Neural progenitor cell (in vitro differentiated cells): ENCODE data around the gene IBA57. TPM values are rescaled to one million over a fixed set of nuclear protein-coding genes. Genes with fewer than 3 reads are reported as not detected.
"Not testable (repeated sequence)": the region's sequence is repeated elsewhere in the genome, so short reads cannot be mapped to it uniquely, and the experiment has no call there.

ENCODE experiments used
- DNase-seq: peaks from one replicate; pipeline ENCODE4 v3.0.0-alpha.2; 2016; ENCODE audit warnings: low spot score
- H2AFZ ChIP-seq: fragments of 200-600 bp; sonication (generic); replicated peaks from 2 replicates; pipeline ENCODE4 v1.6.1; 2016; ENCODE audit warnings: antibody characterized with exemption
- H3F3A ChIP-seq: fragments of 200-600 bp; sonication (generic); 2 replicates; pipeline ENCODE4 v1.6.1; 2016; ENCODE audit warnings: antibody characterized with exemption, low read depth
- H3K27ac ChIP-seq: fragments of 200-600 bp; sonication (generic); 2 replicates; pipeline ENCODE4 v1.5.1; 2016; ENCODE audit warnings: mild to moderate bottlenecking
- H3K27me3 ChIP-seq: fragments of 200-600 bp; sonication (generic); 2 replicates; pipeline ENCODE4 v1.6.1; 2016; ENCODE audit warnings: mild to moderate bottlenecking, moderate library complexity
- H3K36me3 ChIP-seq: fragments of 200-600 bp; sonication (generic); 2 replicates; pipeline ENCODE4 v1.5.1; 2016
- H3K4me1 ChIP-seq: fragments of 200-600 bp; sonication (generic); 2 replicates; pipeline ENCODE4 v1.6.1; 2016; ENCODE audit warnings: mixed run types
- H3K4me2 ChIP-seq: fragments of 200-600 bp; sonication (generic); 2 replicates; pipeline ENCODE4 v1.6.1; 2016
- H3K4me3 ChIP-seq: fragments of 200-600 bp; sonication (generic); 2 replicates; pipeline ENCODE4 v1.5.1; 2016
- H3K79me2 ChIP-seq: fragments of 200-600 bp; sonication (generic); 2 replicates; pipeline ENCODE4 v1.6.1; 2016; ENCODE audit warnings: low read depth
- H3K9ac ChIP-seq: fragments of 200-600 bp; sonication (generic); 2 replicates; pipeline ENCODE4 v1.6.1; 2016
- H3K9me3 ChIP-seq: fragments of 200-600 bp; sonication (generic); 2 replicates; pipeline ENCODE4 v1.5.1; 2016; ENCODE audit warnings: low read depth
- H4K20me1 ChIP-seq: fragments of 200-600 bp; sonication (generic); 2 replicates; pipeline ENCODE4 v1.6.1; 2016; ENCODE audit warnings: low read depth
- H3K27ac Mint-ChIP-seq: 3 replicates; pipeline ENCODE4 v1.8.0; 2021; ENCODE audit warnings: mixed read lengths
- H3K27me3 Mint-ChIP-seq: 2 replicates; pipeline ENCODE4 v1.8.0; 2022; ENCODE audit warnings: low read depth, mild to moderate bottlenecking, inconsistent platforms, moderate library complexity, mixed read lengths; ENCODE audit not compliant: insufficient read depth
- H3K36me3 Mint-ChIP-seq: 3 replicates; pipeline ENCODE4 v1.8.0; 2021; ENCODE audit warnings: mixed read lengths
- H3K4me1 Mint-ChIP-seq: 3 replicates; pipeline ENCODE4 v1.8.0; 2021; ENCODE audit warnings: mixed read lengths
- H3K4me3 Mint-ChIP-seq: 3 replicates; pipeline ENCODE4 v1.8.0; 2021; ENCODE audit warnings: mild to moderate bottlenecking, moderate library complexity, mixed read lengths
- H3K9me3 Mint-ChIP-seq: 3 replicates; pipeline ENCODE4 v1.8.0; 2020; ENCODE audit warnings: mixed read lengths
- EZH2 ChIP-seq: fragments of 200-600 bp; sonication (generic); IDR thresholded peaks from 2 replicates; pipeline ENCODE4 v1.6.1; 2017; ENCODE audit warnings: antibody characterized with exemption, mild to moderate bottlenecking, moderate library complexity
- EZH2phosphoT487 ChIP-seq: fragments of 200-600 bp; sonication (generic); IDR thresholded peaks from 2 replicates; pipeline ENCODE4 v1.6.1; 2017; ENCODE audit warnings: antibody characterized with exemption
- total RNA-seq: library from RNA; depleted of rRNA; stranded (reverse); fragments of >200 nt; gene quantifications from 2 replicates; pipeline ENCODE4 v1.2.3, GENCODE V29; 2015; ENCODE audit warnings: low replicate concordance
- TF ChIP-seq, protein P1 (sequence below): fragments of 200-600 bp; sonication (generic); IDR thresholded peaks from 2 replicates; pipeline ENCODE4 v1.5.1; 2017; ENCODE audit warnings: antibody characterized with exemption, mild to moderate bottlenecking

The IBA57 gene
- total RNA-seq, 1 donor from 2014 or later, result 2.2 TPM

DNA sequence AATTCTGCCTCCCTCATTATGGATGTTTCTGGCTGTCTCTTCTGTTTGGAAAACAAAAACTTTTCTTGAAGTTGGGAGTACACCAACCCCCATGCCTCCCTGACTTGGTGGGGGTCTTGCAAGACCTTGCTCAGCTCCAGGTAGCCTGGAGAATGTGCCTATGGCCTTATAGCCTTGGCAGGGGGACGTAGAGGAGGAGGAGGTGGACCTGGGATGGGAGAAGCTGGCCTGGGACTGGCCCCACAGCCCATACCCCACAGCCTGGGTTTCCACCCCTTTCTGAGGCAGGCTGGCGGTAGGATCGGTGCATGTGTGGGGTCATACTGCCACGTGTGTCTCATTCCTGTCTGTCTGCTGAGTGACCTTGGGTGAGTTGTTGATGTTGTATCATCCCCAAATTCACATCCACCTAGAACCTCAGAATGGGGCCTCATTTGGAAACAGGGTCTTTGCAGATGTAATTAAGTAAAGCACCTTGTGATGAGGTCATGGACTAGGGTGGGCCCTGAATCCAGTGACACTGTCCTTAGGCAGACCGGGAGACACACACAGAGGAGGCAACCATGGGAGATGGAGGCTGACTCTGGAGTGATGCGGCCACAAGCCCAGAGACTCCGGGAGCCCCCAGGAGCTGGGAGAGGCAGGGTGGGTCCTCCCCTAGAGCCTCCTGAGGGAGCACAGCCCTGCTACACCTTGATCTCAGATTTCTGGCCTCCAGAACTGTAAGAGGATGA is 60.7 kb downstream of the IBA57 start:
- peaks cover 5% of the 10 kb centered on the region for H3K4me1 Mint-ChIP-seq
- Histone ChIP-seq H3K4me2 (no peak overlapping the region), H3K4me1 (no peaks in the 10 kb centered on the region), H3K9ac (no peak overlapping the region), H3K9me3 (no peaks in the 10 kb centered on the region), H4K20me1 (no peaks in the 10 kb centered on the region), H3K27me3 (no peaks in the 10 kb centered on the region), H3K27ac (no peak overlapping the region), H2AFZ (no peak overlapping the region), H3K79me2 (no peaks in the 10 kb centered on the region), H3K36me3 (no peaks in the 10 kb centered on the region), H3F3A (no peaks in the 10 kb centered on the region), H3K4me3 (no peak overlapping the region)
- peaks cover 2% of the 10 kb centered on the region for H3K27me3 Mint-ChIP-seq
- DNase-seq, result no peak
- TF ChIP-seq EZH2phosphoT487, result no peak
- no peak overlapping the region for H3K27ac Mint-ChIP-seq
- no peaks in the 10 kb centered on the region for H3K9me3 Mint-ChIP-seq
- H3K36me3 Mint-ChIP-seq, result peaks cover 39% of the 10 kb centered on the region
- H3K4me3 Mint-ChIP-seq, result no peak overlapping the region

DNA sequence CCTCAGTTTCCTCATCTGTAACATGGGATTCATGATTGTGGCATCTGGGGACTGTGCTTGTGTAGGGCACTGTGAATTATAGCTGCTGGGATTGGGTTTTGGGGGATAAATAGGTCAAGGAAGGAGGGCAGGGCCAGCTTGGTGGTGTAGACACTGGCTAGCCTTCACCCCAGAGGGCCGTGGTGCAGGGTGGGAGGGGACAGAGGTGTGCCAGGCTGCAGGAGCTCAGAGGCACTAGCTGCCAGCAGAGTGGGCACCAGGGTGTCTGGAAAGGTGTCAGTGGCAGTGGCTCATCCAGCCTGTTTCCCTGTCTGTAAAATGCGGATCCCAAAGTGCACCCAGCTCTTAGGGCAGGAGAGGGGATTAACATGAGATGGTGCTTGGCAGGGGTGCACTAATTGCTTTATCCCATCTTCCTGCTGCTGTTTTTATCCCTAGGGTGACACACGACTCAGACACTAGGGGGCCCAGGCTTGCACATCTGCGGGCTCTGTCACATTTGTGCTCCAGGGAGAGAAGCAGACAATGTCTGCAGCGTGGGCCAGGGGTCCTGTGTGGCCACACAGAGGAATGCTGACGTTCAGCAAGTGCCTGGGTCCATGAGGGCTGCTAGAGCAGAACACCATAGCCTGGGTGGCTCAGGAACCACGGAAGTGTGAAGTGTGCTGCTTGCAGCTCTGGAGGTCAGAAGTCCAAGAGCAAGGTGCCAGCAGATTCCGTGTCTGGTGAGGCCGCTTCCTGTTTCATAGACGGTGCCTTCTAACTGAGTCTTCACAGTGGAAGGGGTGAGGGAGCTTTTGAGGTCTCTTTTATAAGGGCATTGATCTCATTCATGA is 61.6 kb downstream of the IBA57 start:
- Histone ChIP-seq H3K9ac (no peak overlapping the region), H3K4me1 (no peaks in the 10 kb centered on the region), H3K4me3 (no peak overlapping the region), H4K20me1 (no peaks in the 10 kb centered on the region), H3F3A (no peaks in the 10 kb centered on the region), H3K9me3 (no peaks in the 10 kb centered on the region), H3K79me2 (no peaks in the 10 kb centered on the region), H2AFZ (no peak overlapping the region), H3K27me3 (no peaks in the 10 kb centered on the region), H3K36me3 (no peaks in the 10 kb centered on the region), H3K27ac (no peak overlapping the region), H3K4me2 (no peak overlapping the region)
- no peak for TF ChIP-seq EZH2phosphoT487
- TF ChIP-seq, protein P1, sequence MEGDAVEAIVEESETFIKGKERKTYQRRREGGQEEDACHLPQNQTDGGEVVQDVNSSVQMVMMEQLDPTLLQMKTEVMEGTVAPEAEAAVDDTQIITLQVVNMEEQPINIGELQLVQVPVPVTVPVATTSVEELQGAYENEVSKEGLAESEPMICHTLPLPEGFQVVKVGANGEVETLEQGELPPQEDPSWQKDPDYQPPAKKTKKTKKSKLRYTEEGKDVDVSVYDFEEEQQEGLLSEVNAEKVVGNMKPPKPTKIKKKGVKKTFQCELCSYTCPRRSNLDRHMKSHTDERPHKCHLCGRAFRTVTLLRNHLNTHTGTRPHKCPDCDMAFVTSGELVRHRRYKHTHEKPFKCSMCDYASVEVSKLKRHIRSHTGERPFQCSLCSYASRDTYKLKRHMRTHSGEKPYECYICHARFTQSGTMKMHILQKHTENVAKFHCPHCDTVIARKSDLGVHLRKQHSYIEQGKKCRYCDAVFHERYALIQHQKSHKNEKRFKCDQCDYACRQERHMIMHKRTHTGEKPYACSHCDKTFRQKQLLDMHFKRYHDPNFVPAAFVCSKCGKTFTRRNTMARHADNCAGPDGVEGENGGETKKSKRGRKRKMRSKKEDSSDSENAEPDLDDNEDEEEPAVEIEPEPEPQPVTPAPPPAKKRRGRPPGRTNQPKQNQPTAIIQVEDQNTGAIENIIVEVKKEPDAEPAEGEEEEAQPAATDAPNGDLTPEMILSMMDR, result peak; percentile 16
- DNase-seq, result no peak
- peaks cover 2% of the 10 kb centered on the region for H3K9me3 Mint-ChIP-seq
- no peak overlapping the region for H3K4me3 Mint-ChIP-seq
- peaks cover 5% of the 10 kb centered on the region for H3K4me1 Mint-ChIP-seq
- no peak overlapping the region for H3K27ac Mint-ChIP-seq
- H3K27me3 Mint-ChIP-seq, result peaks cover 2% of the 10 kb centered on the region
- H3K36me3 Mint-ChIP-seq, result peaks cover 45% of the 10 kb centered on the region

DNA sequence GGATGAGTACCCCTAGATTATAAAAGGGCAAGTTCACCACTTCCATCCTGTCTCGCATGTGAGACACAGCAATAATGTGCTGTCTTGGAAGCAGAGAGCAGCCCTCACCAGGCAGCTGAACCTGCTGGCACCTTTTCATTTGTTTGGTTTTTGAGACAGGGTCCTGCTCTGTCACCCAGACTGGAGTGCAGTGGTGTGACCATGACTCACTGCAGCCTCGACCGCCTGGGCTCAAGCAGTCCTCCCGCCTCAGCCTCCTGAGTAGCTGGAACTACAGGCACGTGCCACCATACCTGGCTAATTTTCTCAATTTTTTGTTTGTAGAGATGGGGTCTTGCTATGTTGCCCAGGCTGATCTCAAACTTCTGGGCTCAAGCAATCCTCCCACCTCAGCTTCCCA is 62.5 kb downstream of the IBA57 start:
- H3K36me3 Mint-ChIP-seq, result peaks cover 49% of the 10 kb centered on the region
- H3K4me2 ChIP-seq, H3K9me3 ChIP-seq, H3K27me3 ChIP-seq, H3K27me3 Mint-ChIP-seq, H3K27ac ChIP-seq, H3K9ac ChIP-seq, H3K4me3 Mint-ChIP-seq, H3K4me1 ChIP-seq, H3K4me1 Mint-ChIP-seq, H3K79me2 ChIP-seq, H3K9me3 Mint-ChIP-seq, H3K36me3 ChIP-seq, H3F3A ChIP-seq, H3K4me3 ChIP-seq, DNase-seq, H3K27ac Mint-ChIP-seq, H4K20me1 ChIP-seq, H2AFZ ChIP-seq: not testable (repeated sequence)

DNA sequence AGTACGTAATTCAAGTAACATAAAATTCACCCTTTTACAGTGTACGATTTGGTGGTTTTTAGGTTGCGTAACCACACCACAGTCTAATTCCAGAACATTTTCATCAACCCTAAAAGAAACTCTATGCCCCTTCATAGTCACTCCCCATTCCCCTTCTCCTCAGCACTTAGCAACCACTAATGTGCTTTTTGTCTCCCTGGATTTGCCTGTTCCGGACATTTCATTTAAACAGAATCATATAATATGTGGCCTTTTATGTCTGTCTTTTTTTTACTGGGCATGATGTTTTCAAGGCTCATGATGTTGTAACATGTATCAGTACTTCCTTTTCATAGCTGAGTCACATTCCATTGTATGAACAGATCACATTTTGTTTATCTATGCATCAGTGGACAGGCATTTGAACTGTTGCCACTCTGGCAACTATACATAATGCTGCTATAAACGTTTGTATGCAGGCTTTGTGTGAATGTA is 63.0 kb downstream of the IBA57 start:
- no peak for DNase-seq
- no peak for TF ChIP-seq EZH2phosphoT487
- TF ChIP-seq EZH2, result no peak
- TF ChIP-seq, protein P1, result no peak
- no peak overlapping the region for H3K4me2 ChIP-seq
- no peaks in the 10 kb centered on the region for H3K36me3 ChIP-seq
- H3K27ac ChIP-seq, result no peak overlapping the region
- no peaks in the 10 kb centered on the region for H3K27me3 ChIP-seq
- H2AFZ ChIP-seq, result no peak overlapping the region
- no peaks in the 10 kb centered on the region for H3K9me3 ChIP-seq
- Mint-ChIP-seq H3K4me3 (no peak overlapping the region), H3K27me3 (peaks cover 2% of the 10 kb centered on the region), H3K27ac (no peak overlapping the region), H3K4me1 (no peaks in the 10 kb centered on the region), H3K36me3 (peaks cover 52% of the 10 kb centered on the region), H3K9me3 (peaks cover 11% of the 10 kb centered on the region)
- no peak overlapping the region for H3K9ac ChIP-seq
- H3K4me3 ChIP-seq, result no peak overlapping the region
- H3F3A ChIP-seq, result no peaks in the 10 kb centered on the region
- H4K20me1 ChIP-seq, result no peaks in the 10 kb centered on the region
- H3K79me2 ChIP-seq, result no peaks in the 10 kb centered on the region
- no peaks in the 10 kb centered on the region for H3K4me1 ChIP-seq
